Stimulated activated CD4-positive, alpha-beta T cell treated with anti-CD3 and anti-CD28 coated beads, Interleukin-1b, Interleukin-23, amount 100 ng/mL, for 1 hour (primary cell): Measurements from ENCODE around the gene FOXF2.
"Not testable (repeated sequence)": the region's sequence is repeated elsewhere in the genome, so short reads cannot be mapped to it uniquely, and the experiment has no call there.

Experiments
- DNase-seq, 2 donors: peaks; one replicate each; pipeline ENCODE4 v3.0.0-alpha.2; 2020; ENCODE audit warnings: low read depth in 2 of 2

Gene FOXF2

DNA sequence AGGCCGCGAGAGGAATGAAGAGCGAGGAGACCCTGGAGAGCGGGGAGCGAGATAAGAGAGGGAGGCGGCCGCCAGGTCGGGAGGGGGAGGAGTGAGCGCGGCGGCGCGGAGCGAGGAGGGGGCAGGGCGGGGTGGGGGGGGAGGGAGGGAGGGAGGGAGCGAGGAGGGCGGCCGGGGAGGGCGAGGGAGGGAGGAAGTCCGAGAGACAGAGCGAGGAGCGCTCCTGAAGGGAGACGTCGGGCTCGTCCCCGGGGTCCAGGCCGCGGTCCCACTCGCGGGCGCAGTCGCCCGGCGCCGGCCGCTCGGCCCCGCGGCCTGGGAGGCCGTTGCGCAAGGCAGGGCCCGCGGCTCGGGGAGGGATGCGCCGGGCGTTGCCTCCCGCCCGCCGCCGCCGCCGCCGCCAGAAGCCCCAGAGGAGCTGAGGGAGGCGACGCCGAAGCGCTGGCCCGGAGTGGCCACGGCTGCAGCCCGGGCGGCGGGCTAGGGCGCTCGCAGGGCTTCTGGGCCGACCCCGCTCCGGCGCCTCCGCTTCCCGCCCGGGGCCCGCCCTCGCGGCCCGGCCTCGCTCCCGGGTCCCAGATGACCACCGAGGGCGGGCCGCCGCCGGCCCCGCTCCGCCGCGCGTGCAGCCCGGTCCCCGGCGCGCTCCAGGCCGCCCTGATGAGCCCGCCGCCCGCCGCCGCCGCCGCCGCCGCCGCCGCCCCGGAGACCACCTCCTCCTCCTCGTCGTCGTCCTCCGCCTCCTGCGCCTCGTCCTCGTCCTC lies at the start of gene FOXF2:
FOXF2 (plus strand) TSS at position 208 of the 764 bp plus-strand sequence; CDS start at position 580, 372 bp downstream.
- no peak for DNase-seq

DNA sequence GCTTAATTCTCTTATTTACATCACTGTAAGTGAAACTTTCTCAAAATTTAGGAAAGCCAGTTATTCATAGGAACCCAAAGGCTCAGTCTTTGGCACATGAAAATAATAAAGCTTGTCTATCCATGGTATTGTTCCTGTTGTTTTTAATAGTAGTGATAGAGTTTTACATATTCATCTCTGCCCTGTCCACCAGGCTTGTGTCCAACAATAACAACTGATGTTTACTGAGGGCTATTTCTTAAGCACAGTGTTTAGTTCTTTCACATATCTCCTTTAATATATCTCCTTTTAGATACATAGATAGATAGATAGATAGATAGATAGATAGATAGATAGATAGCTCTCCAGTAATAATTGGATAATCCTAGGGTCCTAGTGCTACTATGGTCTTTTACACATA lies 43.3 kb upstream of the FOXF2 start:
- DNase-seq: no peak

DNA sequence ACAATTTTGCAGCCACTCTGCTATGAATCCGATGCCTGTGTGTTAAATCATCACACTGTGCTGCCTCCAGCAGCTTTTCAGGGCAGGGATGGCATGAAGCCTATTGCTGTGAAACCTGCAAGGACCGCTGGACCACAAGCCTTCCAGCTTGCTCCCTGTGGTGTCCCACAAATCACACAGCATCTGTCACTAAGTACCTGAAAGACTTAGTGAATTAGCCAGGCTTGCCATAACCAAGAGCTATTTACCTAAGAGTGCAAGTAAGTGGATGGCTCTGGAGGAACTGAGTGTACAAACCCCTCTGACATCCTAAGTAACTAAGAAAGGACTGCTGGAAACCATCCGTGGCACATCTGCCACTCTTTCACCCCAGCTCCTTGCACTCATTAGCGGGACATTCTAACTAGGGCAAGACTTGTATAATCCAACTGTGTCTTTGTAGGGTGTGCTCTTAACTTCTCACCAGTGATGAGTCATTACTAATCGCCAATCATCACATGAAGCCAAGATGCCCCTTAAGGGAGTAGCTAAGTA lies 42.8 kb upstream of the FOXF2 start:
- DNase-seq: no peak

DNA sequence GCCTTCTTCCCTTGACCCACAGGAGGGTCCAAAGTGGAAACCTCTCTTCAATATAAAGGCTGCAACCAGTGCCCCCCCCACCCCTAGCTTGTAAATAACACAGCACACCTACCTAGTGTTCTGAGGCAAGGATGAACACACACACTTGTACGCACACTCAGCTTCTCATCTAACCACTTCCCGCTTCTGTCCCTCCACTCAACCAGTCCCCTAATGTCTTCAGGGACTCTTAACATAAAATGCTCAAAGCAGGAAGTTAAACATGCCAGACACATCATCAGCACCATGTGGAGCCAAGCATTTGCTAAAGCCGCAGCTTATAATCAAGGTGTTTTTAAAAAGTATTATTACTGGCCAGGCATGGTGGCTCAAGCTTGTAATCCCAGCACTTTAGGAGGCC lies 42.2 kb upstream of the FOXF2 start:
- no peak for DNase-seq

DNA sequence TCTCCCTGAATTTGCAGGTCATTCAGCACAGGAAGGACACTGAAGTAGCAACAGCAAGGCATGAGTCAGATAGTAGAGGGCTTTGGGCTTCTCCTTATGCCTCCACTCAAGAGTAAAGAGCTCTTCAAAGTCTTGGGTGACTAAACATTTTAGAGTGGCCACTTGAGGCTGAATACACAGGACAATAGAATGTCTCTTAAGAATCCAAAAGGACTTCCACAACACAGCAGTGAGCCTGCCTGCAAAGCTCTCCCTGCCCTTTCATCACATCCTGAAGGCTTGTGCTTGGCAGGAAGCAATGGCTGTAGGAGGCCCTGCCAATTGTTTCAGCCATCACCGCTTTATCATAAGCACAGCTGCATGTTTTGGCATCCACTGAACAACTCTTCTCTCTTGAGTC lies 40.7 kb upstream of the FOXF2 start:
- DNase-seq: no peak

DNA sequence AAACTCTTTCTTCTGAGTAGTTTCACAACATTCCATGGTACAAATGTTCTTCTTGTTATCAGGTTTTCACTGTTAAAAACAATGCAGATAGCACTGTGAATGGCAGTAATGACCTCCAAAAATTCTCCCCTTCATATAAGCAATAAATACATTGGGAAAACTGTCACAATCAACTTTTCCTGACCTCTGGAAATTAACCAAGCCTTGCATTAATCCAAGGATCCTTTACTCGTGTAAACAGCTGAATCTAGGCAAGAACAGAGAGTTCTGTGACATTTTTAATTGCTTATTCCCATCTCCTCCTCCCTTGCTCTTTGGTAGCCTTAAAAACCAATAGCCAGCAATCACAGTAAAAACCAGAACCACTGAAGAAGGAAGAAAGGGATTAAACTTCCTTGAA lies 39.7 kb upstream of the FOXF2 start:
- no peak for DNase-seq

DNA sequence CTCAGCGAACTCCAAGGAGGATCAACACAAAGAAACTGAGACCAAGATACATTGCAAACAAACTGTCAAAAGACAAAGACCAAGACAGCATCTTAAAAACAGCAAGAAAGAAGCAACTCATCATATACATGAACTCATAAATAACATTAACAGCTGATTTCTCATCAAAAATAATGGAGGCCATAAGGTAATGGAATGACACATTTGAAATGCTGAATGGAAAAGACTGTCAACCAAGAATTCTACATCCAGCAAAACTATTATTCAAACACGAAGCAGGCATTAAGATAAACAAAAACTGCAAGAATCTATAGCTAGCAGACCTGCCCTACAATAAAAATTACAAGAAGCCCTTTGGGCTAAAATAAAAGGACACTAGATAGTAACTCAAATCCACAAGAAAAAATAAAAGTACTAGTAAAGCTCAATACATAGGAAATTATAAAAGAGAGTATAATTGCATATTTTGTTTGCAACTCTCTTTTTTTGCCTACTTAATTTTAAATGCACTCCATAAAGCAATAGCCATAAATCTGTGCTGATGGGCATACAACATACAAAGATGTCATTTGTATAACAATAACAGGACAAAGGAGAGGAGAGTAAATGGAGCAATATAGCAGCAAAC lies 37.9 kb upstream of the FOXF2 start:
- DNase-seq: no peak

DNA sequence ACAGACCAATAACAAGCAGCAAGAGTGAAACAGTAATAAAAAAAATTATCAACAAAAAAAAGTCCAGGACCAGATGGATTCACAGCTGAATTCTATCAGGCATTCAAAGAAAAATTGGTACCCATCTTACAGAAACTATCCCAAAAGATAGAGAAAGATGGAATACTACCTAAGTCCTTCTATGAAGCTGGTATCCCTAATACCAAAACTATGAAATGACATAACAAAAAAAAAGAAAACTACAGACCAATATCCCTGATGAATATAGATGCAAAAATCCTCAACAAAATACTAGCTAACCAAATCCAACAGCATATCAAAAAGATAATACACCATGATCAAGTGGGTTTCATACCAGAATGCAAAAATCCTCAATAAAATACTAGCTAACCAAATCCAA lies 34.3 kb upstream of the FOXF2 start:
- not testable (repeated sequence) for DNase-seq

DNA sequence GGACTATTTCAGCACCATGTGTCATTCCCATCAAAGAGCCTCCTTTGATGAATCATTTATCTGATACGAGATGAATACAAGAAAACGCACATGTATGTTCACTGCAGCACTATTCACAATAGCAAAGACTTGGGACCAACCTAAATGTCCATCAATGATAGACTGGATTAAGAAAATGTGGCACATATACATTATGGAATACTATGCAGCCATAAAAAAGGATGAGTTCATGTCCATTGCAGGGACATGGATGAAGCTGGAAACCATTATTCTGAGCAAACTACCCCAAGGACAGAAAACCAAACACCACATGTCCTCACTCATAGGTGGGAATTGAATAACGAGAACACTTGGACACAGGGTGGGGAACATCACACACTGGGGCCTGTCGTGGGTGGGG lies 27.7 kb upstream of the FOXF2 start:
- DNase-seq: not testable (repeated sequence)

DNA sequence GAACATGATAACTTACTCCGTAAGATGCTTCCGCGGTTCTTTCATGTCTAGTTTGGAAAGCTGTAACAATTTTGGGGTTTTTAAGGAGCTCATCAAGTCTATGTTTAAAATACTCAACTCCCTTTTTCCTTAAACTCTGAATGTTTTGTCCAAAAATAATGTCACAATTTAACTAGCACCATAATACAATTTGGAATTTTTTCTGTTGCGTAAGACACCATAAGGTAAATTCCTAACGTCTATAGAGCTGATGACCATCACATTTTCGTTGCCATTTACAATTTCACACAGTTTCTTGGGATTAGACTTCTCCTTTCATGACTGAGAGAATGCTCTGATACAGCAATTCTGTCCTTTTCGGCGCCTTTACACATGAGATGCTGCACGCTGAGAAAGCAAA lies 26.7 kb upstream of the FOXF2 start:
- DNase-seq: no peak

DNA sequence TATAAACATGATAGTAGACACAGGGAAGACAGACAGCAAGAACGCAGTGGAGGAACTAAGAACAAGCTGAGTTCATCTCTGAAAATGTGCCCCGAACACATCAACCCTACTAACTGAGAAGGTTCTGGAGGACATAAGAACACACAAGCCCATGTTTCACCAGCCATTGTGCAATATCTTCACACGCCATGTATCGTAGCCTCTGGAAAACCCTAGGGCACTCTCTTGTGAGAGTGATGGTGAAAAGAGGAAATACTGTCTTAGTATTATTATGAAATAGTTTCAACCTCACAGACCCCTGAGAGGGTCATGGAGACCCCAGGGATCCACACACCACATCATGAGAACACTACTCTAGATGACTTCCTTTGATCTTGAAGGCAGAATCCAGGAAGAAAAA lies 26.1 kb upstream of the FOXF2 start:
- DNase-seq: no peak

DNA sequence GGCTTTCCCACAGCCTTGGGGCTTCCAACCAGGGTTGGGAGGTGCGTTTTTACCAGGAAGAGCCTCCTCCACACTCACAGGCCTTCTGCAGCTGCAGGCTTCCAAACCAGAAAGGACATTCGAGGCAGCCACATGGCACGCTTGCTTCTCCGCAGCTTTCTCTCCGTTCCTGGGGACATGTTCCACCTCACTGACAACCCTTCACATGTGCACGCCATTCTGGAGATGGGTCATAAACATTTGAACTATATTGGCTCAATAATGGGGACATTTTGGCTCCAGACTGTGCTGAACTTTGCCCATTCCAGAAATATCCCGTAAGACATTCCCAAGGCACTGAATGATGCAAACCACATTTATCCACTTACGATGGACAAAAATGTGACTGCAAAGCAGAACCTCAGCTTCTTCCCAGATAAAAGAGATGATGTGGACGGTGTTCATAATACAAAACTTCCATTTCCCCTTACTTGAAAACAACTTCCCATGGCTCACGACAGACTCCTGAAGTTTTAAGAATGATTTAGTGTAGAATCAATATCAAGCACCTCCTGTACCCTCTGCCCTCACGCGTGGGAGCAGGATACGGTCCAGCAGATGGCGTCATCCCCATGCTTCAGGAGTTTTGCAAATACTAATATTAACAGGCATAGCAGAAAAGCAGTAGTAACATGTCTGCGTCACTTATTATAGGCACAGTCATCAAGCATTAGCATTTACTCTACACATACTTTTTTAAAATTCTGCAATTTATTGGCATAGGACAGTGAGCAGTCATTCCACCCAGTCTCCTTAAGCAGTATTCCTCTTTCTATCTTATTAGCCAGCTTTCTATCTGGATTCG lies 25.4 kb upstream of the FOXF2 start:
- DNase-seq: no peak

DNA sequence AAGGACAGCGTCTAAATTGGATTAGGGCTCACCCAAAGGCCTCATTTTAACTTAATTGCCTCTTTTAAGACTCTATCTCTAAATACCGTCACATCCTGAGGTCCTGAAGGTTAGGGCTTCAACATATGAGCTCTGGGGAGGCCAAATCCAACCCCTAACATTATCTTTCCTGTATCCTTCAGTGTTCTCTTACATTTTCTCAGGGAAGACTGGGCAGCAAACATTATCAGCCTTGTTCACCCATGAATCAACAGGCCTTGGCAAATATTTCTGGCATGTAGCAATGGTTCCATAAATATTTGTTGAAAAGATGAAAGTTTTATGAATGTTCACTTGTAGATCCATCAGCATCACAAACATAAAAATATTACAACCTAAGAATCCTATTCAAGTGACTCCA lies 24.6 kb upstream of the FOXF2 start:
- no peak for DNase-seq

DNA sequence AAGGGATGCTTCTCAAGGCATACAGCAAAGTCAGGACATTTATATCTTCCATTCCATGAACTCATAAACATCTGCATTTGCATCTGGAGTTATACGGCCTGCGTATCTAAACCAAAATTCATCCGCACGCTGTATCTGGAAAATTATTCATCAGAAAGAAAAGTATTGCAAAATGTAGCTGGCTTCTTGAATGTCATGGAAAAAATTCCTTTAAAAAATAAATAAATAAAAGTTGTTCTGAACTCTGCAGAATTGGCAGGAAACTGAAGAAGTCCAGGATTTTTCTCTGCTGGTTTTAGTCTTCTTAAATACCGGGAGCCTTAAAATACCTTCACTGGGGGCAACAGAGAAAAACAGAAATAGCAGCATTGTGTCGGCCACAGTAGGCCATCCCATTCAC lies 23.7 kb upstream of the FOXF2 start:
- DNase-seq: no peak

DNA sequence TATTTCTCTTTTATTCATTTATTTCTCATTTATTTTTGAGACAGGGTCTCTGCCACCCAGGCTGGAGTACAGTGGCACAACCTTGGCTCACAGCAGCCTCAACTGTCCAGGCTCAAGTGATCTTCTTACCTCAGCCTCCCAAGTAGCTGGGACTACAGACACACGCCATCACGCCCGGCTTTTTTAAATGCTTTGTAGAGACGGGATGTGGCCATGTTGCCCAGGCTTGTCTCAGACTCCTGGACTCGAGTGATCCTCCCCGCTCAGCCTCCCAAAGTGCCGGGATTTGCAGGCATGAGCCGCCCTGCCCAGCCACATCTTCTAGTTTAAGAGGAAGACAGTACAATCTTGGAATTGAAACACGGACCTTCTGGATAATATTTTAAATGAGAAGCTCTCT lies 21.6 kb upstream of the FOXF2 start:
- no peak for DNase-seq

DNA sequence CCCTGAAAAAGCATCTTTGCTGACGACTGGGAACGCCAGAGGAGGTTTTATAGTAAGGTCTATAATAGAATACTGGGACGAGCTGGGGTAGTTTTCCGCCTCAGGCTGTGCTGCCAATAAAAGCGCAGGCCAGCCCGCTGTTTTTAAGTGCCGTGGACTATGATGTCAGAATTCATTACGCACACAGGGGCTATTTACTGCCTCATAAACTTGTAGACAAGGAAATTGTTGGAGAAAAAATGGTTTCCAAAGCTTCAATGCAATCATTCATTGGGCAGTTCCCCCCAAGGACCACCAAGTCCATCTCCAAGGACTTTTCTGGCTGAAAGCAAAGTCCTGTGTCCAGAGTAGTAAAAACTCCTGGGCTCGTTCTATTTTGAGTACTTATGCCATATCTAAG lies 20.4 kb upstream of the FOXF2 start:
- no peak for DNase-seq

DNA sequence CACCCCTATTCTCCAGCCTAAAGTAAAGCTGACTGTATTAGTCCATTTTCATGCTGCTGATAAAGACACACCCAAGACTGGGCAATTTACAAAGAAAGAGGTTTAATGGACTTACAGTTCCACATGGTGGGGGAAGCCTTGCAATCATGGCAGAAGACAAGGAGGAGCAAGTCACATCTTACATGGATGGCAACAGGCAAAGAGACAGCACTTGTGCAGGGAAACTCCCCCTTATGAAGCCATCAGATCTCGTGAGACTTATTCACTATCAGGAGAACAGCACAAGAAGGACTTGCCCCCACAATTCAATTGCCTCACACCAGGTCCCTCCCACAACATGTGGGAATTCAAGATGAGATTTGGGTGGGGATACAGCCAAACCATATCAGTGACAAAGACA lies 19.7 kb upstream of the FOXF2 start:
- DNase-seq: not testable (repeated sequence)

DNA sequence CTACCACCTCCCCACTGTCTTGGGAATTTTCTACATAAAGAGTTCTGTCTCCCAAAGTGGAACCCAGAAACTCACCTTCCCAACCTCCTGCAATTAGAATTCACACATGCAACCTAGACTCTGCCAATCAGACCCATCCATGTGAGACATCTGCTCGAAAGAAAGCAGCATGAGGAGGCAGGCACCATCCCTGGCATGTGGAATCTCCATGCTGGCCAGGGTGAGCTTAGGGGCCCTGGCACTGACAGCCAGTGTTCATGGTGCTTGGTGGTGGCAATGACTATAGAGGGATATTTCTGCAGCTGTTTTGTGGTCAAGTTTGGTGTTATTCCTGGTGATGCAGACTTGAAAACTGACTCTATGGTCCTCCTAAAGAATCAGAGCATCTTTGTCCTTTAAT lies 17.4 kb upstream of the FOXF2 start:
- no peak for DNase-seq

DNA sequence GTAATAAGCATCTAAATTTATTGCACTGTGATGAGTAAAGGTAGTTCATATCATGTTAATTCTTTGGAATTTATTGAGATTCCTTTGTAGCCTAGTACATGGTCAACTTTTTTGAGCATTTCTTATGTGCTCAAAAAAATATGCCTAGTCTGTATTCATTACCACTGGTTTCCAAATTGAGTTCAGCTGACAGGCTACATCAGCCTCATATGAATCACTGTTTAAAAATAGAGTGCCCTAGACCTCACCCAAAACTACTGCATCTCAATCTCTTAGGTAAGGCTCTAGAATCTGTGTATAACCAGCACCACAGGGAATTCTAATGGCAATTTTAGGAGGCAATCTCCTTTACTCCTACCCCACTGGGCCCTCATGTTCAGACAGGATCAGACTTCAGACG lies 16.7 kb upstream of the FOXF2 start:
- no peak for DNase-seq

DNA sequence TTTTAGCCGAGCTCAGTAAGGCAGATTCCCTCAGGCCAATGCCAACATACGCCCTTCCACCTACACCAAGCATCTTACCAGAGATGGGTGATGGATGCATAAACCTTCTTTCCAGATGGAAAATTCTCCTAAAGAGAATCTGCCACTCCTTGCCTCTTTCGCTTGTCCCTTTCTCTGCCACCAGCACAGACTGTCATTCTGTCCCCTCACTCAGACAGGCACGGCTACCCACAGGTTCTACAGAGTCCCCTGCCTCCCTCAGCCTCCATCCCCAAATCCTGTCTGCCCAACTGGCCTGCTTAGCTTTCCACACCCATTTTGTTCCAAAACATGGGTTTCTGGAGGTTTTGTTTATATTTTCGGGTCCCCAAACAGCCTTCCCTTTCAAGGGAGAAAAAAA lies 12.7 kb upstream of the FOXF2 start:
- no peak for DNase-seq

DNA sequence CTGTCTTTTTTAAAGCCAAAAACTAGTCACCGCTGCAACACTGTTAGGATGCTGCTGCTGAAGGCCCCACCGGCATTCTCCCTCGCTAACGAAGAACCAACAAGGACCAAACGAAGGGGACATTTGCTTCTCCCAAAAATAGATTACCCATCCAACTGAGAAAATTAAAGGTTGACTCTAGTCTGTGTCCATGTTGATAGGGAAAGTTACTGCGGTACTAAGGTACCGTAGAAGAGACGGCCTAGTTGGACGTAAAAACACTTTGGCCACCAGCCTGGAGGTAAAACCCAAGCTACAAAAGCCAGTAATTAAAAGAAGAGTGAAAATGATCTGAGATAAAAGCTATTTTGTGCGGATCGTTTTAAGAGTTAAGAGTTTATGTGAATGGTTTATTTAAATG lies 11.8 kb upstream of the FOXF2 start:
- no peak for DNase-seq
